B cell (primary cell): ENCODE data around the gene TTLL10. TPM values are rescaled to one million over a fixed set of nuclear protein-coding genes. Genes with fewer than 3 reads are reported as not detected.

ENCODE experiments used
- ATAC-seq: fragments of 200-7000 bp; cut with Tn5 transposase; one replicate; pipeline ENCODE4 v1.10.0; 2021; ENCODE audit warnings: low read depth, mild to moderate bottlenecking, moderate number of reproducible peaks, moderate library complexity
- CTCF ChIA-PET: fragments of 350-600 bp; sonication (Branson Sonifier 250); formaldehyde crosslinking; loops from one replicate; lab custom pipeline; 2021; ENCODE audit warnings: antibody characterized with exemption, inconsistent platforms; lab: Charles Lee
- POLR2A ChIA-PET: fragments of 350-600 bp; sonication (Branson Sonifier 250); formaldehyde crosslinking; loops from one replicate; lab custom pipeline; 2021; ENCODE audit warnings: antibody characterized with exemption; lab: Charles Lee
- DNase-seq: peaks from one replicate; pipeline ENCODE4 v3.0.0; 2013
- H2AFZ ChIP-seq: 2 replicates; pipeline ENCODE4 v1.6.1; 2012; ENCODE audit warnings: mild to moderate bottlenecking, low read depth, low read length; ENCODE audit not compliant: insufficient read depth, poor library complexity, severe bottlenecking
- H3K27ac ChIP-seq, 2 donors: 1 replicate in 1 of 2; 2 replicates in 1 of 2; pipeline ENCODE4 v1.5.1; 2012 to 2013; ENCODE audit warnings: low read length in 2 of 2, mild to moderate bottlenecking in 2 of 2, moderate library complexity in 1 of 2
- H3K27me3 ChIP-seq, 4 experiments: fragments of 200-600 bp in 1 of 4; sonication (generic) in 1 of 4; replicated peaks in 1 of 4; 1 replicate in 2 of 4; 2 replicates in 2 of 4; pipeline versions ENCODE4 v1.6.1 to v1.7.0; 2013 to 2016; ENCODE audit warnings: low read length in 3 of 4, mild to moderate bottlenecking in 2 of 4, mixed read lengths in 1 of 4, moderate library complexity in 1 of 4; ENCODE audit not compliant: insufficient read depth in 4 of 4, control insufficient read depth in 3 of 4; ENCODE audit errors: control extremely low read depth in 1 of 4
- H3K36me3 ChIP-seq, 2 experiments: replicated peaks in 1 of 2; 1 replicate in 1 of 2; 2 replicates in 1 of 2; pipeline versions ENCODE4 v1.6.1 to v1.7.1; 2013; ENCODE audit warnings: low read length in 1 of 2; ENCODE audit not compliant: insufficient read depth in 2 of 2, control insufficient read depth in 1 of 2; ENCODE audit errors: control extremely low read depth in 1 of 2, extremely low read depth in 1 of 2
- H3K4me1 ChIP-seq, 2 donors: fragments of 200-600 bp in 1 of 2; sonication (generic) in 1 of 2; 1 replicate in 1 of 2; 2 replicates in 1 of 2; pipeline versions ENCODE4 v1.5.1 to v1.6.1; 2013 to 2017; ENCODE audit warnings: low read length in 2 of 2; ENCODE audit not compliant: control insufficient read depth in 2 of 2, insufficient read depth in 2 of 2
- H3K4me2 ChIP-seq: replicated peaks from 2 replicates; pipeline ENCODE3; 2012; ENCODE audit warnings: mild to moderate bottlenecking, low read depth, low read length; ENCODE audit not compliant: poor library complexity, severe bottlenecking
- H3K4me3 ChIP-seq, 5 experiments: fragments of 200-600 bp in 1 of 5; sonication (generic) in 1 of 5; 1 replicate in 3 of 5; 2 replicates in 2 of 5; pipeline versions ENCODE4 v1.5.1 to v1.7.0; 2011 to 2016; ENCODE audit warnings: low read length in 4 of 5, mild to moderate bottlenecking in 4 of 5, low read depth in 2 of 5, control low read depth in 1 of 5, moderate library complexity in 1 of 5; ENCODE audit not compliant: insufficient read depth in 1 of 5; ENCODE audit errors: control extremely low read depth in 1 of 5, extremely low read depth in 1 of 5
- H3K79me2 ChIP-seq: fragments of 200-600 bp; sonication (generic); one replicate; pipeline ENCODE4 v1.6.0; 2016; ENCODE audit warnings: low read length; ENCODE audit not compliant: control insufficient read depth, insufficient read depth
- H3K9ac ChIP-seq: fragments of 200-600 bp; sonication (generic); 2 replicates; pipeline ENCODE4 v1.6.1; 2017; ENCODE audit warnings: mild to moderate bottlenecking, low read length, moderate library complexity
- H3K9me3 ChIP-seq, 3 donors: one replicate each; pipeline versions ENCODE4 v1.6.1 to v1.7.1; 2013; ENCODE audit warnings: low read length in 2 of 3; ENCODE audit not compliant: control insufficient read depth in 2 of 3, insufficient read depth in 1 of 3; ENCODE audit errors: control extremely low read depth in 1 of 3
- H4K20me1 ChIP-seq: 2 replicates; pipeline ENCODE4 v1.6.0; 2012; ENCODE audit warnings: mild to moderate bottlenecking, low read length; ENCODE audit not compliant: insufficient read depth, control insufficient read depth, poor library complexity, severe bottlenecking
- H3K27ac Mint-ChIP-seq: one replicate; pipeline ENCODE4 v1.8.0; 2021; ENCODE audit warnings: mixed read lengths
- H3K27me3 Mint-ChIP-seq: one replicate; pipeline ENCODE4 v1.8.0; 2021; ENCODE audit warnings: mixed read lengths
- H3K4me1 Mint-ChIP-seq: one replicate; pipeline ENCODE4 v1.8.0; 2021; ENCODE audit warnings: mixed read lengths
- H3K4me3 Mint-ChIP-seq: one replicate; pipeline ENCODE4 v1.8.0; 2021; ENCODE audit warnings: mixed read lengths
- H3K9me3 Mint-ChIP-seq: one replicate; pipeline ENCODE4 v1.8.0; 2022; ENCODE audit warnings: mixed read lengths; ENCODE audit not compliant: insufficient read depth
- CTCF ChIP-seq: fragments of 200-600 bp; IDR thresholded peaks from one replicate; pipeline ENCODE4 v1.8.0; 2022; ENCODE audit warnings: antibody characterized with exemption, mild to moderate bottlenecking
- EZH2 ChIP-seq: IDR thresholded peaks from 2 replicates; pipeline ENCODE4 v1.6.1; 2012; ENCODE audit warnings: borderline replicate concordance, low read depth, mild to moderate bottlenecking, moderate library complexity, low read length; ENCODE audit not compliant: insufficient read depth, poor library complexity, severe bottlenecking
- WGBS: methylation state at CpG from one replicate; pipeline ENCODE4 v1.1.5; 2013; ENCODE audit warnings: missing lambda C conversion rate; ENCODE audit not compliant: insufficient coverage; 5-methylcytosine and 5-hydroxymethylcytosine counted together
- intact Hi-C: fragments of 100-400 bp; cut with micrococcal nuclease; formaldehyde crosslinking; loops from one replicate; pipeline ENCODE4 v1.10.0; 2022
- polyA plus RNA-seq: library from polyadenylated mRNA; depleted of rRNA; stranded (reverse); fragments of >200 nt; gene quantifications from 2 replicates; pipeline ENCODE4 v1.2.3, GENCODE V29; 2012
- total RNA-seq, 2 donors: library from RNA; stranded (reverse); fragments of 120-200 nt in 1 of 2; gene quantifications; 1 replicate in 1 of 2; 2 replicates in 1 of 2; pipeline versions ENCODE4 v1.2.3 to v1.2.4, GENCODE V29; 2013 to 2022

The TTLL10 gene
- total and polyA plus RNA-seq, 2 donors (not counting 1 experiment from before 2014, with no cell fraction given), result 0.37 to 0.45 TPM

- H3K27ac ChIP-seq, result no peak overlapping the region
- no peaks in the 10 kb centered on the region for H3K79me2 ChIP-seq
- H3K27ac Mint-ChIP-seq, result no peak overlapping the region
- no peaks in the 10 kb centered on the region for H3K9me3 Mint-ChIP-seq
- H3K4me1 Mint-ChIP-seq, result peaks cover 43% of the 10 kb centered on the region
- H3K27me3 Mint-ChIP-seq, result peaks cover 9% of the 10 kb centered on the region
- 96% methylated on average over 24 of the region's 31 CpGs for WGBS
- no peak overlapping the region for H2AFZ ChIP-seq
- H3K4me3 ChIP-seq, result no peak overlapping the region
- H4K20me1 ChIP-seq, result peaks cover 8% of the 10 kb centered on the region
- H3K9me3 ChIP-seq, result peaks cover 0 to 22% (median 0%) of the 10 kb centered on the region in 3 donors
- CTCF ChIA-PET, result interaction anchor here (1.7 kb wide), 1 partner anchor 40 kb away, joined by 6 read pairs; no protein-coding TSS in a partner anchor
- peaks cover 70 to 80% of the 10 kb centered on the region in 2 donors for H3K4me1 ChIP-seq
- H3K36me3 ChIP-seq, result no peaks in the 10 kb centered on the region
- TF ChIP-seq EZH2 (no peak), CTCF (no peak)
- peaks cover 0 to 47% (median 15%) of the 10 kb centered on the region in 4 experiments for H3K27me3 ChIP-seq
- H3K4me2 ChIP-seq, result no peak overlapping the region
- peak overlapping the region; percentile 23 for H3K4me3 Mint-ChIP-seq
- POLR2A ChIA-PET, result interaction anchor here (0.5 kb wide), 1 partner anchor 37 kb away, joined by 3 read pairs; no protein-coding TSS in a partner anchor
- no peak for ATAC-seq
- intact Hi-C loops, result no loop called here
- H3K9ac ChIP-seq, result no peak overlapping the region
- DNase-seq, result peak; percentile 17
Observed at GRCh38 chr1:1210726-1211540, 37.3 kb downstream of the TTLL10 start.
